K562 (cell line): Measurements from ENCODE around the gene C13orf42. TPM values are rescaled to one million over a fixed set of nuclear protein-coding genes. Genes with fewer than 3 reads are reported as not detected.

Experiments used
- ATAC-seq: fragments of 200-7000 bp; cut with Tn5 transposase; 3 replicates; pipeline ENCODE4 v1.9.1; 2020; ENCODE audit warnings: moderate library complexity
- BruUV-seq: library from RNA; stranded (reverse); fragments of 400-500 nt; replicated peaks from 2 replicates; lab custom pipeline; 2021; lab: Mats Ljungman, UMichigan
- CTCF ChIA-PET: fragments of 300-600 bp; formaldehyde crosslinking; extraction: SDS; loops from one replicate; lab custom pipeline; 2021; ENCODE audit warnings: low intra/inter-chr PET ratio; lab: Yijun Ruan, JAX
- POLR2A ChIA-PET: fragments of 300-600, 350-650 bp; sonication (Branson Sonifier 250); formaldehyde crosslinking; extraction: SDS; loops from one replicate; lab custom pipeline; 2021; ENCODE audit warnings: antibody characterized with exemption, inconsistent platforms; lab: Yijun Ruan, JAX
- DNase-seq, 4 experiments: peaks; one replicate each; pipeline versions ENCODE4 v3.0.0 to v3.0.0-alpha.2; 2011 to 2018; ENCODE audit warnings: low spot score in 3 of 4, mixed read lengths in 3 of 4; ENCODE audit errors: extremely low read depth in 1 of 4
- FAIRE-seq: peaks from 2 replicates; lab custom pipeline; 2011; peaks lifted over from hg19 to GRCh38; lab: Jason Lieb, UNC
- H2AFZ ChIP-seq: 2 replicates; pipeline ENCODE4 v1.6.0; 2011; ENCODE audit warnings: low read depth, low read length, control low read depth, inconsistent platforms
- H3K27ac ChIP-seq: fragments of 200-600 bp; 3 replicates; pipeline ENCODE4 v1.8.0; 2011; ENCODE audit warnings: low read depth, mild to moderate bottlenecking, control low read depth, inconsistent platforms, low read length, moderate library complexity, mixed read lengths; ENCODE audit errors: extremely low read depth
- H3K27me3 ChIP-seq, 2 experiments: fragments of 300-600 bp in 1 of 2; 2 replicates in 1 of 2; 3 replicates in 1 of 2; pipeline versions ENCODE4 v1.6.0 to v1.8.0; 2011; ENCODE audit warnings: inconsistent platforms in 2 of 2, low read length in 2 of 2, mild to moderate bottlenecking in 1 of 2, mixed read lengths in 1 of 2, moderate library complexity in 1 of 2; ENCODE audit not compliant: control insufficient read depth in 2 of 2, insufficient read depth in 2 of 2
- H3K36me3 ChIP-seq: fragments of 300-600 bp; 3 replicates; pipeline ENCODE4 v1.8.0; 2011; ENCODE audit warnings: mild to moderate bottlenecking, low read length, inconsistent platforms; ENCODE audit not compliant: control insufficient read depth, insufficient read depth
- H3K4me1 ChIP-seq, 2 experiments: fragments of 200-600 bp in 1 of 2; replicated peaks in 1 of 2; 2 replicates in 1 of 2; 3 replicates in 1 of 2; pipeline versions ENCODE4 v1.5.1 to v1.8.0; 2011; ENCODE audit warnings: inconsistent platforms in 2 of 2, low read length in 2 of 2, mild to moderate bottlenecking in 1 of 2, mixed read lengths in 1 of 2, moderate library complexity in 1 of 2; ENCODE audit not compliant: control insufficient read depth in 2 of 2, insufficient read depth in 2 of 2
- H3K4me2 ChIP-seq: 2 replicates; pipeline ENCODE4 v1.6.1; 2011; ENCODE audit warnings: low read length, control low read depth, inconsistent platforms, mixed read lengths; ENCODE audit not compliant: insufficient read depth
- H3K4me3 ChIP-seq: fragments of 200-600 bp; sonication (generic), shearing (Covaris generic); 2 replicates; pipeline ENCODE4 v1.5.1; 2016; ENCODE audit warnings: control low read depth, inconsistent platforms
- H3K79me2 ChIP-seq: fragments of 200-600 bp; 3 replicates; pipeline ENCODE4 v1.8.0; 2011; ENCODE audit warnings: low read length, inconsistent platforms; ENCODE audit not compliant: control insufficient read depth, insufficient read depth
- H3K9ac ChIP-seq, 2 experiments: 2 replicates each; pipeline versions ENCODE4 v1.6.0 to v1.6.1; 2011; ENCODE audit warnings: low read depth in 2 of 2, low read length in 2 of 2, control low read depth in 1 of 2, inconsistent platforms in 1 of 2, mild to moderate bottlenecking in 1 of 2, mixed read lengths in 1 of 2; ENCODE audit not compliant: insufficient read depth in 1 of 2
- H3K9me1 ChIP-seq: one replicate; pipeline ENCODE4 v1.6.0; 2011; ENCODE audit warnings: inconsistent platforms, mild to moderate bottlenecking, low read length, moderate library complexity; ENCODE audit not compliant: control insufficient read depth, insufficient read depth
- H3K9me3 ChIP-seq: replicated peaks from 2 replicates; pipeline ENCODE4 v1.5.1; 2011; ENCODE audit warnings: low read depth, low read length, inconsistent platforms; ENCODE audit not compliant: control insufficient read depth, insufficient read depth
- H4K20me1 ChIP-seq: replicated peaks from 2 replicates; pipeline ENCODE4 v1.6.1; 2011; ENCODE audit warnings: low read length, inconsistent platforms, mixed read lengths; ENCODE audit not compliant: control insufficient read depth, insufficient read depth
- BDP1 ChIP-seq: IDR thresholded peaks from 3 replicates; pipeline ENCODE4 v1.6.1; 2011; ENCODE audit not compliant: insufficient read length, insufficient read depth
- CBFA2T2 ChIP-seq: fragments of 450-650 bp; conservative IDR thresholded peaks from 2 replicates; pipeline ENCODE4 v1.6.1; 2017; ENCODE audit warnings: mild to moderate bottlenecking
- ETV1 ChIP-seq: fragments of 450-650 bp; conservative IDR thresholded peaks from 2 replicates; pipeline ENCODE4 v1.6.1; 2016; ENCODE audit warnings: missing genetic modification characterization, control low read depth, low read depth, missing compliant biosample characterization
- MEF2D ChIP-seq: conservative IDR thresholded peaks from 2 replicates; pipeline ENCODE4 v1.6.1; 2016; ENCODE audit warnings: low read depth, missing genetic modification characterization, missing compliant biosample characterization
- MTA3 ChIP-seq: fragments of 450-650 bp; formaldehyde crosslinking; IDR thresholded peaks from 2 replicates; pipeline ENCODE4 v1.6.1; 2017; ENCODE audit warnings: mild to moderate bottlenecking, borderline replicate concordance
- MYC ChIP-seq, 2 experiments: fragments of 250-450 bp in 1 of 2; sonication (Bioruptor Pico) in 1 of 2; IDR thresholded peaks; 2 replicates each; pipeline versions ENCODE4 v1.5.1 to v1.6.1; 2012 to 2021; ENCODE audit warnings: low read depth in 2 of 2, borderline replicate concordance in 1 of 2, improper control_type of control experiment in 1 of 2, low read length in 1 of 2, mild to moderate bottlenecking in 1 of 2, moderate library complexity in 1 of 2
- NCOA2 ChIP-seq, 2 experiments: fragments of 450-650 bp; IDR thresholded peaks; 2 replicates each; pipeline ENCODE4 v1.6.1; 2018; ENCODE audit warnings: mild to moderate bottlenecking in 2 of 2, moderate library complexity in 1 of 2; ENCODE audit not compliant: partially characterized antibody in 2 of 2
- NUFIP1 ChIP-seq: fragments of 450-650 bp; IDR thresholded peaks from 2 replicates; pipeline ENCODE4 v1.6.1; 2018; ENCODE audit not compliant: partially characterized antibody
- PCBP2 ChIP-seq: fragments of 200-400 bp; formaldehyde crosslinking; IDR thresholded peaks from 2 replicates; pipeline ENCODE4 v1.6.1; 2018; ENCODE audit warnings: low read length, low read depth, mild to moderate bottlenecking, moderate library complexity; ENCODE audit not compliant: poor library complexity, severe bottlenecking
- RFX5 ChIP-seq: IDR thresholded peaks from 2 replicates; pipeline ENCODE4 v1.6.1; 2011; ENCODE audit warnings: low read depth, mild to moderate bottlenecking, improper control_type of control experiment, low read length
- SMARCC2 ChIP-seq: fragments of 450-650 bp; IDR thresholded peaks from 2 replicates; pipeline ENCODE4 v1.6.1; 2017; ENCODE audit warnings: antibody characterized with exemption, moderate library complexity, mild to moderate bottlenecking, low read depth
- ZEB2 ChIP-seq: fragments of 450-650 bp; IDR thresholded peaks from 2 replicates; pipeline ENCODE4 v1.6.1; 2016
- ZSCAN32 ChIP-seq: fragments of 450-650 bp; formaldehyde crosslinking; IDR thresholded peaks from 2 replicates; pipeline ENCODE4 v1.4.0; 2020; ENCODE audit warnings: mild to moderate bottlenecking, moderate library complexity
- WGBS: fragments of 100-300 bp; shearing (Covaris generic); methylation state at CpG from one replicate; pipeline ENCODE4 v1.1.6; 2016; ENCODE audit warnings: low coverage, mixed read lengths; ENCODE audit not compliant: insufficient coverage; ENCODE audit errors: missing lambda C conversion rate; 5-methylcytosine and 5-hydroxymethylcytosine counted together
- in situ Hi-C: fragments of 300-500 bp; cut with MboI; formaldehyde crosslinking; loops from 4 replicates; pipeline ENCODE4 v1.15.0; 2018; ENCODE audit warnings: inconsistent platforms, mixed read lengths
- intact Hi-C: fragments of 100-400 bp; cut with micrococcal nuclease; formaldehyde crosslinking; loops from 2 replicates; pipeline ENCODE4 v1.14.2; 2022
- polyA plus RNA-seq, 8 experiments: library from polyadenylated mRNA; depleted of rRNA in 4 of 8; stranded (reverse) in 5 of 8; unstranded in 3 of 8; fragments of >200 nt; fragmentation: Nextera tagmentation in 2 of 8; fragmentation: Illumina TruSeq in 1 of 8; extraction: Ambion mirVana in 2 of 8; extraction: Trizol in 1 of 8; gene quantifications; 2 replicates each; pipeline versions ENCODE4 v1.2.1 to v1.2.3, GENCODE V29; 2011 to 2014; ENCODE audit warnings: inconsistent platforms in 1 of 8, missing spikeins in 1 of 8
- total RNA-seq, 7 experiments: library from RNA; depleted of rRNA in 6 of 7; stranded (reverse); fragments of >200 nt in 6 of 7; fragmentation: Illumina TruSeq in 2 of 7; extraction: Trizol in 2 of 7; gene quantifications; 2 replicates each; pipeline versions ENCODE4 v1.2.1 to v1.2.3, GENCODE V29; 2011 to 2021; ENCODE audit warnings: low replicate concordance in 1 of 7
- TF ChIP-seq, protein P1 (sequence below): fragments of 250-450 bp; sonication (Bioruptor Pico); IDR thresholded peaks from 2 replicates; pipeline ENCODE4 v1.8.0; 2022; ENCODE audit warnings: inconsistent platforms, mild to moderate bottlenecking, moderate library complexity, borderline replicate concordance
- TF ChIP-seq, protein P2 (sequence below): fragments of 250-450 bp; sonication (Bioruptor Pico); IDR thresholded peaks from 2 replicates; pipeline ENCODE4 v1.8.0; 2021; ENCODE audit warnings: moderate library complexity, mild to moderate bottlenecking, inconsistent platforms

C13orf42 gene
- total and polyA plus RNA-seq, 9 of the 15 experiments (the other 6 are each of a cell fraction or from before 2014, with no cell fraction given) = 0.18 TPM; not detected in 8

DNA sequence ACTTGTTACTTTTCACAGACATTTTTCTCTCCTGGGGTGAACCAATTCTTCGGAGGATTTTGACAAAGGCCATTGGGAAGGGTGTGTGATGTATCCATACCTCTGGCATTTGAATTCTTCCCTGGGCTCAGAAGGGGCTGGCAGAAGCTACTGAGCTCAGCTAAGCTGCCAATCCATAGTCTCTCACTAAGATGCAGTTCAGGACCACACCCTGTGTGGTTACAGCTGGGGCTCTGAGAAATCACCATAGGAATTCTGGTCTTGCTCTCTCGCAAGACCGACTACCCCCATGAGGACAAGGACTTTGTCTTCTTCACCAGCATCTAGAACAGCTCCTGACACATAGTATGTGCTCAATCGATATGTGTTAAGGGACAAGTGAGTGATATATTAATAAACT, 6.0 kb downstream of the C13orf42 start:
- no peak for FAIRE-seq
- DNase-seq = no peak
- whole genome bisulfite sequencing = 0% methylated on average over 3 of the region's 4 CpGs
- ATAC-seq = no peak
- Histone ChIP-seq H2AFZ (no peak overlapping the region), H3K36me3 (no peaks in the 10 kb centered on the region), H3K9ac (no peak overlapping the region), H4K20me1 (no peaks in the 10 kb centered on the region), H3K79me2 (no peaks in the 10 kb centered on the region), H3K27me3 (peaks cover 4 to 27% of the 10 kb centered on the region in 2 experiments; a peak in 2 of 5 replicates), H3K4me2 (no peak overlapping the region), H3K9me3 (no peaks in the 10 kb centered on the region), H3K4me3 (no peak overlapping the region), H3K27ac (no peak overlapping the region), H3K4me1 (no peaks in the 10 kb centered on the region), H3K9me1 (no peaks in the 10 kb centered on the region)
- no TSS peak for BruUV-seq
- in situ Hi-C loops (no loop called here), intact Hi-C loops (no loop called here)
- ChIA-PET CTCF (no interaction called here), POLR2A (no interaction called here)
- TF ChIP-seq NUFIP1 (no peak), ZSCAN32 (CRISPR knock-in tag) (no peak), SMARCC2 (no peak), MYC (IDR thresholded peaks at IDR 0.05; ENCODE audit: low read depth, low read length) (no peak), MYC (CRISPR knock-in tag; IDR thresholded peaks at IDR 0.05; ENCODE audit: borderline replicate concordance, low read depth) (no peak), NCOA2 (IDR thresholded peaks at IDR 0.05; ENCODE audit: partially characterized antibody in 2 of 2) (no peak), BDP1 (no peak), MTA3 (no peak), RFX5 (no peak), ETV1 (no peak), MEF2D (tag) (no peak), CBFA2T2 (no peak), PCBP2 (no peak), ZEB2 (no peak)
- TF ChIP-seq, protein P1, sequence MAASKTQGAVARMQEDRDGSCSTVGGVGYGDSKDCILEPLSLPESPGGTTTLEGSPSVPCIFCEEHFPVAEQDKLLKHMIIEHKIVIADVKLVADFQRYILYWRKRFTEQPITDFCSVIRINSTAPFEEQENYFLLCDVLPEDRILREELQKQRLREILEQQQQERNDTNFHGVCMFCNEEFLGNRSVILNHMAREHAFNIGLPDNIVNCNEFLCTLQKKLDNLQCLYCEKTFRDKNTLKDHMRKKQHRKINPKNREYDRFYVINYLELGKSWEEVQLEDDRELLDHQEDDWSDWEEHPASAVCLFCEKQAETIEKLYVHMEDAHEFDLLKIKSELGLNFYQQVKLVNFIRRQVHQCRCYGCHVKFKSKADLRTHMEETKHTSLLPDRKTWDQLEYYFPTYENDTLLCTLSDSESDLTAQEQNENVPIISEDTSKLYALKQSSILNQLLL (CRISPR knock-in tag) = no peak
- TF ChIP-seq, protein P2, sequence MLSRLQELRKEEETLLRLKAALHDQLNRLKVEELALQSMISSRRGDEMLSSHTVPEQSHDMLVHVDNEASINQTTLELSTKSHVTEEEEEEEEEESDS (CRISPR knock-in tag) = no peak
